Loucy (cell line): ENCODE data around the gene NUB1.

Experiments used
- CTCF ChIP-seq: fragments of 200-600 bp; sonication (generic); conservative IDR thresholded peaks from 2 replicates; pipeline ENCODE4 v1.5.1; 2014; ENCODE audit warnings: mild to moderate bottlenecking, antibody characterized with exemption, low read length
- EZH2phosphoT487 ChIP-seq: fragments of 200-600 bp; IDR thresholded peaks from 2 replicates; pipeline ENCODE4 v1.6.1; 2018; ENCODE audit warnings: antibody characterized with exemption, mild to moderate bottlenecking, moderate library complexity, borderline replicate concordance

DNA sequence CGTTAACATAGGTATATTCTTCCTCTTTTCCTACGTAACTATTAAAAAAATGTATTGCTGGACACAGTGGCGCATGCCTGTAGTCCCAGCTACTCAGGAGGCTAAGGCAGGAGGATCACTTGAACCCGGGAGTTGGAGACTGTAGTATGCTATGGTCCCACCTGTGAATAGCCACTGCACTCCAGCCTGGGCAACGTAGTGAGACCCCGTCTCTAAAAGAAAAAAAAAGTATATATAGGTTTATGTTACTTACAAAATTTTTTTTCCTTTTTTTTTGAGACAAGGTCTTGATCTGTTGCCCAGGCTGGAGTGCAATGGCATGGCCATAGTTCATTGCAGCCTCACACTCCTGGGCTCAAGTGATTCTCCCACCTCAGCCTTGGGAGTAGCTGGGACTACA, 5.6 kb downstream of the NUB1 start:
- TF ChIP-seq CTCF (no peak), EZH2phosphoT487 (no peak)
